HG02759 (cell line): ENCODE measurements around the gene PTGFRN.

ENCODE experiments used
- ATAC-seq: cut with Tn5 transposase; IDR thresholded peaks from one replicate; pipeline ENCODE4 v1.9.1; 2021; ENCODE audit warnings: mild to moderate bottlenecking, moderate library complexity; ENCODE audit not compliant: unreplicated experiment

Gene PTGFRN

DNA sequence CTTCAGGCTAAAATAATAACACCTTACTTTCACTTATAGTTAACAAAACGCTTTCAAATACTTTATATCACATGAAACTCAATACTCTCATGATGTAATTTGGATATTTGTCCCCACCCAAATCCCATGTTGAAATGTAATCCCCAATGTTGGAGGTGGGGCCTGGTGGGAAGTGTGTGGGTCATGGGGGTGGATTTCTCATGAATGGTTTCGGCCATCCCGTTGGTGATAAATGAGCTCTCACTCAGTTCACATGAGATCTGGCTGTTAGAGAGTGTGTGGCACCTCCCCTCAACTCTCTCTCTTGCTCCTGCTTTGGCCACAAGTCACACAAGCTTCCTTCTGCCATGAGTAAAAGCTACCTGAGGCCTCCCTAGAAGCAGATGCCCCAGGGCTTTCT lies 22.5 kb upstream of the PTGFRN start:
- ATAC-seq, result no peak

DNA sequence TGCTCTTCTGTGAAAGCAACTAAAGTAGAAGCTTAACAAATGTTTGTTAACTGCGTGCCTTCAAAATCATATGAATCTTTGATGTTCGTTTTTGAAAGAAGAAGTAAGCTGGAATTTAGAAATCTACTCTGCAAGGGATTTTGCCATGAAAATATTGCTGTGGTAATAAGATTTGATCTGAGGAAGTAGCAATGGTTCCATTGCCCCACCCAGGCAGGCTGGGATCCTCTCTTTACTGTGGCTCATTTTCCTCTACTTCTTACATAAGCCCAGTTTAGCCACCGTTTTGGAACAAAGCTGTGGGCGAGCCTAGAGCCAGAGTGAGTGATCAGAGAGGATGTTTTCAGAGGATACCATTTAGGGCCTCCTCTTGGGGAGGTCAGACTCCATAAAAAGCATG lies 20.3 kb upstream of the PTGFRN start:
- ATAC-seq, result no peak

DNA sequence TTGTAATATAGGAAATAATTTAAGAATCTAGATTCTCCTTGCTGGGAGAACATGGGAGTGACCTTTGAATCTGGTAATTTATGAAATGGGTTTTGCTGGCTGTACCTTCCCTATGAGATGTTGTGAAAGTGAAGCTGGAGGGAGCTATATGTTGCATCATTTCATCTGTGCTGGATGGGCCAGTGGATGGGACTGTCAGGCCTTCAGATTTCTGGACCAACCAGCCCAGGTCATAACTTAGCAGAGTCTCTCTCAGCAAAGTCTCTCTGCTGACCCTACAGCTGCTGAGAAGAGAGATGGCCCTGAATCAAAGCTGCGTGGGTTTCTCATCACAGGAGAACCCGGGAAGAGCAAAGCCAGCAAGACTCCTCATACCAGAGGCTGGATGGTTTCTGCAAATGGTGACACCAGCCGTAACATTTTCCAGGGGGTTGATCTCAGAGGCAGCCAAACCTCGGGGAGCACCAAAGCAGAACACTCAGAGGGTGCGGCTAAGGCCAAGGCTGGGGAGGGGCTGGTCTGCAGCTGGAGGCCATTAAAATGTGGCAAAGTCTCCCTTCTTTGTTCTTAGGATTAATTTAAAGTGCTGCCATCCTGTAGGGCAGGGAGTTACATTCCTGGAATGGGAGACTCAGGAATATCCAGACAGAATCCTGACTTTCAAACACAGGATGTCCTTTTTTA lies 18.2 kb upstream of the PTGFRN start:
- ATAC-seq, result no peak

DNA sequence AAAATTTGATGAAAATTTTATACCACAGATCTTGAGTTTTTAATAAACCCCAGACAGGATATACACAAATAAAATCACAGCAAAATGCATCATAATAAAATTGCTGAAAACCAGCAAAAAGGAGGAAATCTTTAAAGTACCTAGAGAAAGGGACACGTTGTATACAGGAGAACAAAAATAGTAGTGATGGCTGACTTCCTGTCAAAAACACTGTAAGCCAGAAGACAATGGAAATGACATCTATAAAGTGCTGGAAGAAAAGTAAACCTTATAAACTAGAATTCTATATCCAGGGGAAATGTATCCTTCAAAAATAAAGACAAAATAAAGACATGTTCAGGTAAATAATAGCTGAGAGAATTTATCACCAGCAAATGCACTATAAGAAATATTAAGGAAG lies 14.6 kb upstream of the PTGFRN start:
- ATAC-seq, result no peak

DNA sequence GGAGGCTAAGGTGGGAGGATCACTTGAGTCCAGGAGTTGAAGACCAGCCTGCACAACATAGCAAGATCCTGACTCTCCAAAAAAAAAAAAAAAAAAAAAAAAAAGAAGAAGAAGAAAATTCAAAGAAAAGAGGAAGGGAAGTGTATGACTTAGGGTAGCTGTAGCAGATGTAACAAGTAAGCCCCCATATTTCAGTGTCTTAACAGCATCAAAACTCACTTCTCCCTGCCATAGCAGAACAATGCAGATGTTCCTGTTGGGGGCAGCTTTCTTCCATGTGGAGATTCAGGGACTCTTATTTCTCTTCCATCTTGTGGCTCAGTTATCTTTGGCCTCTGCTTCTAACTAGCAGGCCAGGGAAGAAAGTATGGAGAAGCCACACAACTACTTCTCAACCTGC lies 10.2 kb upstream of the PTGFRN start:
- no peak for ATAC-seq

DNA sequence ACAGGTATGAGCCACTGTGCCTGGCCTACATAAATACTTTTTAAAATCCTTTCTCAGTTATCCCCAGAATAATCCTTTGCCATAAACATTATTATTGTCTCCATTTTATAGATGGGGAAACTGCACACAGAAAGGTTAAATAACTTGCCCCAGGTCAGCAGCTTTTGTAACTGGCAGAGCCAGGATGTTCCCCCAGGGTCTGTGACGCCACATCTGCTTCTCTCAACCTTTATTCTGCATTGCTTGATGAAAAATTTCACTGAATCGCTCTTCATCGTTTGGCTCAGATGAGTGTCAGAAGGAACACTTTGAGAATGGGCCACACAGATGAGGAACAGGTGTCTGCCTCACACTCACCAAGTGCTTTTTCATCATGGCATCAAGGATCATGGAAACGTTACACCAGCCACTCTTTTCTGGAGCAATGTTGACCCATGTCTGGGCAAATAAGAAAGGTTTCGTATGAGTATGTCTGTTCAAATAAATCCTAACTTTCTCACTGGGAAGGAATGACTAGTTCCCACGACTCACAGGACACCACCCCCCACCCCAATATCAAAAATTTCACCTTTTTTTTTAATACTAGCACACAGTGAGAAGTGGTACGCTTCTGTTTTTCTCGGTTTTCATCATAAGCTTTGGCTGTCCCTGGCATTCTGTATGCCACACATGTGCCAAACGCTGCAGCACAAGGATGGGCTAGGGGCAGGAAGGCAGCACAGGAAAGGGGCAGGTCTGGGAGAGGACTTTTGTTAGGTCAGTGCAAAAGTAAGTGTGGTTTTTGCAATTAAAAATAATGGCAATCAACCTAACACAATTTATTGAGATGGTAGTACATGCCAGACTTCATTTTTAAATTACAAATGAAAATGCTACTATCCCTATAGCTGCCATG lies 9.0 kb upstream of the PTGFRN start:
- ATAC-seq, result no peak

DNA sequence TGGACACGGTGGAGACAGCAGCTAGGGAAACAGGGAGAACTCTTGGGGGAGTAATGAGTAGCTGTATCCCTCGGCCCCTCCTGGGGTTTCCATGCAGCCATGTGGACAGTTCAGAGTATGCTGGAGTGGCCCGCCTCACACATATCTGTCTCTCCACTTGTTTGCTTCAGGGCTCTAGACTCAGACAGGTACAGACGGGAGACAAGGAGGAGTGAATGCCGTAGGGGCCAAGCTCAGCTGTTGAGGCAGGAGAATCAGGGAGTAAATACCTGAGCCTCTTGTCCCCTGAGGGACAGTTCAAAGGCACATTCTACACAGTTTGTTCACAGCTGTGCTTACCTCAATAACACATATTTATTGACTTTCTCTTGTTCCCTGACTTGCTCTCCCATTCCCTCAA lies 7.7 kb upstream of the PTGFRN start:
- ATAC-seq, result no peak

DNA sequence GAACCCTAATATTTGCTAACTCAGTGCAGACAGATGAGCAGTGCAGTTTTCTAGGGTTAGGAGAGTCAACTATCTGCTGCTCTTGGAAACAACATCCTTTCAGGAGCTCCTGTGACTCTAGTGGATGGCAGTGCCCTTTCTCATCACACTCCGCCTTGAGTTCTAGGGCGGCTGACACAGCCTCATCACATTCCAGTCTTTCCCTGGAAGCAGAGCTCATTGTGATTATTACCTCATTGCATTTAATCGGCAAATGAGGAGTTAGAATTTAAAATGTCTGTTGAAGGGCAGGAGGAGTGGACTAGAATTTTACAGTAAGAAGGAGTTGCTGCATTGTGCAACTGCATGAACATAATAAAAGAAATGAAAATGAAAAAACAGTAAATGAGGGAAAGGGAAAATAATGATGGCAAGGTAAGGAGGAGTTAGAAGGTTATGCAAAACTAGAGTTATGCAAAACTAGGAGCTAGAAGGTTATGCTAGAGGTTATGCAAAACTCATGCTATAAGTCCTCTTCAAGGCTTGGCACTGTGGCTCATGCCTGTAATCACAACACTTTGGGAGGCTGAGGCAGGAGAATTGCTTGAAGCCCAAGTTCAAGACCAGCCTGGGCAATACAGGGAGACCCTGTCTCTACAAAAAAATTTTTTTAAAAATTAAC lies 6.9 kb upstream of the PTGFRN start:
- no peak for ATAC-seq

DNA sequence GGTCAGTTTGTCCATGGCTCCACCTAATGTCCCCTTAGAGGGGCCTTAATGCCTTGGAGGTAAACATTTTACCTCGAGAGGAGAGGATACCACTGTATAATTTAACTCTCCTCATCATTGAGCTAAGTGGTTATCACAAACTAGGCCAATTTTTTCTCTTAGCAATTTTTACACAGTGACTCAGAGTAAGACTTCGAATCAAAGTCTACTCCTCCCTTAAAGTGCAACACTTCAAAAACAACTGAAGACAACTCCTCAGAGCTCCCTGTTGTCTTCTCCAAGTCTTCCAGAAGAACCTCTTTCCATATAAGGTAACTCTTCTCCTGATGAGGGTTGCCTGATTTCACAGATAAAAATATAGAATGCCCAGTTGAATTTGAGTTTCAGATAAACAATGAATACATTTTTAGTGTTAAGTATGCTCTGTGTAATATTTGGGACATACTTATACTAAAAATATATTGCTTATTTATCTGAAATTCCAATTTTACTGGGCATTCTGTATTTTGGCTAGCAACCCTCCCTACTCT lies 4.9 kb upstream of the PTGFRN start:
- no peak for ATAC-seq

DNA sequence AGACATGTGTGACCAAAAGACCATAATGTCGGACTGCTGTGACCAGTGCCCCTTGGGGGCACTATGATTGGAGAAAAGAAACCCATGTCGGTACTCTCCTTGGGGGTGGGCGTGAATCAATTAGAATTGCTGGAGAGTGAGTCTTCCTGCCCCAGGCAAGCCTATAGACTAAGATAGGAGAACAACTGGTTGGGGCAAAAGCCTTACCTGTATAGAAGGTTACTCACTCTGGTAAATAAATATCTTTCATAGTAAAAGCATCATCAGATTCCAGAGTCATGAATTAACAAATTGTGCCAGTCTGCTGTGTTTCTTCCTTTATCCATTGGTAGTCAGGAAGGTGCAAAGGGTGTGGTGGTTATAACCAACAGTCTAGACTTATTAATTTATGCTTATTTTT lies 2.9 kb upstream of the PTGFRN start:
- no peak for ATAC-seq

DNA sequence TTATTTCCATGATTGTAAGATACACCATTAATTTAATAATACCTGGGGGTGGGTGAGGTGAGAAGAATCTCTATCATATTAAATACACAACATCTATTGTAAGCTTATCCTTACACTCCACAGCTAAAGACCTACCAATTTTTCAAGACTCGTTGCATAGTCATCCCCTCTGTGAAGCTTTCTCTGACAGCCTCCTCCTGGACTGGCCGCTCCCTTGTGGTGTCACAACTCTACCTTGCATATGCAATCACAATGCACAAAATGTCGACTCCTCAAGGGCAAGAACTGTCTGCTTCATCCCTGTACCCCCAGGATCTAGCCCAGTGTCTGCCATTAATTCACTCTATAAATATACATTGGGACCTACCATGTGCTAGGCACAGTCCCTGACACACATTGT lies 2.4 kb upstream of the PTGFRN start:
- ATAC-seq, result no peak

DNA sequence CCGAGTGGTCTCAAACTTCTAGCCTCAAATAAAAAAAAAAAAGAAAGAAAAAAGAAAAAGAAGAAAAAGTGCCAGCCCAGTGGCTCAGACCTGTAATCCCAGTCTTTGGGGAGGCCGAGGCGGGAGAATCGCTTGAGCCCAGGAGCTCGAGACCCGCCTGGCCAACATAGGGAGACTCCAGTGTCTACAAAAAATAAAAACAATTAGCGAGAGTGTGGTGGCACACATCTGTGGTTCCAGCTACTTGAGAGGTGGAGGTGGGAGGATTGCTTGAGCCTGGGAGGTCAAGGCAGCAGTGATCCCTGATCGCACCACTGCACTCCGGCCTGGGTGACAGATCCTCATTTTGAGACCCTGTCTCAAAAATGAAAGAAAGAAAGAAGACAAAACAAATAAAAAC lies 1.4 kb upstream of the PTGFRN start:
- ATAC-seq, result no peak

DNA sequence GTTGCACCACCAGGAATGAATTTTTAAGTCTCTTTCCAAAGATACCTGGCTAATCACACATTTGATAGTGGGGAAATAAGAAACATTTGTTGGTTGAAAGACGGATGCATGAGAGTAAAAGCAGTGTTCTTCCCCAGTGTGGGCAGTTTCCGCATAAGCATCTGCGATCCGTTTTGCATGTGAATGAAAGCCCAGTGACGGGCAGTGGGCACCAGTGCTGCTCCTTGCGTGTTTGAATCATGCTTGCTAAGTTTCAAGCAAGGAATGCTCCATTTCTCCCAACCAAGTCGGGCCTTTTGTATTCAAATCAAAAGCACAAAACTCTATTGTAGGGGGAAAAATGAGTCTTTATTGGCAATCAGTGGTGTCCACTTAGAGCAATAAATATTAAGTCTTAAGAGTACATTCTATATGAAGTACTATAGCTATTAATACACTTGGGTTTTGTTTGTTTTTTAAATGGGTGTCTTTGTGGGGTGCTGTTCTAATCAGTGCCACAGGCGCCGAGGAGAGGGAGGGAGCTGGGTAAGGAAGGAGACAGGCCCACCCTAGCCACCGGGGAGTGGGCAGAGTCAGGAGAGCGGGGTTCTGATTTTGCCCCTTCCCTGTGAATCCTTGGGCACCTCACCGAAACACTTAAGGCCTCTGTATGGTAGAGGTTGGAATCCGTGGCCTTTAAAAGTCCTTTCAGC lies 750 bp upstream of the PTGFRN start:
- ATAC-seq, result no peak

DNA sequence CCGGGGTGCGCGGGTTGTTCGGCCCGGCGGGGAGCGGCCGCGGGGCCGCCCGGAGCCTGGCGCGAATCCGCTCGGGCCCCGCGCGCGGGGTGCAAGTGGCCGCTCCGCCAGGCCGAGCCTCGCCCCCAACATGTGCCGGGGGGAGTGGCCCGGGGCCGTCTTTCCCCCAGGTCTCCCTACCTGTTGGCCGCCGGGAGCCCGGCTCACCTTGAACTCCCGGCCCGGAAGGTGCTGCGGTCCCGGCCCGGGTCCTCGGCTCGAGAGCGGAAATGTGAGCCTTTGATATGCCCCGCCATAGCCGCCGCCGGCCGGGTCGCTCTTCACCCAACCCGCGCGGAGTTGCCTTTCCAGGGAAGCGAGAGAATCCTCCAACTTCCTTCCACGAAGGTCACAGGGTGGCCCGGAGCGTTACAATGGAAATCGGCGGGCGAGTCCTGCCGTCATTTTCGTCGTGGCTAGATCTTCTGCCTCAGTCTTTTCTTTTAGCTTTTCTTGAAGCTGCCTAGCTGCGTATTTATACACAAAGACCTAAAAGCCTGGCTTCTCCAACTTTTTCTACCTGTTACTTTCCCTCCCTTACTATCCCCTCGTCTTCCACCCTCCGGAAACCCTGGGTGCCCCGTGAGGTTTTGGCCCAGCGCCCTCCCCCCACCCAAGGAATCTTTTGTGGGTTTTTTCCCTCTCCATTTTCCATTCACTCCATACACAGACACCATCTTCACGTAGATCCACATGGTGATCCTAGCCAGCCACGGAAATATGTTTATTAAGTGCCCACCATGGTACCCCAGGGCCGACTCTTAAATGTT lies 867 bp downstream of the PTGFRN start:
- no peak for ATAC-seq

DNA sequence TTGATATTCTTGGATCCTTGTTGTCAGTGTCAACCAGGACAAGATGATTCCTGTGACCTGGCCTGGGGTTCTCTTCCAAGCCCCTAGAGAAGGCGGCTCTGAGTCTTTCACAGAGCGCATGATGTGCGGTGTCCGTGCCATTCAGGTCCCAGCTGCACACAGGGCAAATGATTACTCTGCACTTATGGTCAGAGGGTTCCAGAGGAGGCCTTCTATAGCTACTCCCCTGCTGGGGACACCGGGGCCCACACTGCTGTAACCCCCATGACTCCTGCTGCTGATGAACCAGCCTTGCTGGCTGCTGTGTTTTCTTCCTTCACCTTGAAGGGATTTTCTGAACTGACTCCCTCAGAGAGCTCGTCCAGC lies 1.5 kb downstream of the PTGFRN start:
- no peak for ATAC-seq

DNA sequence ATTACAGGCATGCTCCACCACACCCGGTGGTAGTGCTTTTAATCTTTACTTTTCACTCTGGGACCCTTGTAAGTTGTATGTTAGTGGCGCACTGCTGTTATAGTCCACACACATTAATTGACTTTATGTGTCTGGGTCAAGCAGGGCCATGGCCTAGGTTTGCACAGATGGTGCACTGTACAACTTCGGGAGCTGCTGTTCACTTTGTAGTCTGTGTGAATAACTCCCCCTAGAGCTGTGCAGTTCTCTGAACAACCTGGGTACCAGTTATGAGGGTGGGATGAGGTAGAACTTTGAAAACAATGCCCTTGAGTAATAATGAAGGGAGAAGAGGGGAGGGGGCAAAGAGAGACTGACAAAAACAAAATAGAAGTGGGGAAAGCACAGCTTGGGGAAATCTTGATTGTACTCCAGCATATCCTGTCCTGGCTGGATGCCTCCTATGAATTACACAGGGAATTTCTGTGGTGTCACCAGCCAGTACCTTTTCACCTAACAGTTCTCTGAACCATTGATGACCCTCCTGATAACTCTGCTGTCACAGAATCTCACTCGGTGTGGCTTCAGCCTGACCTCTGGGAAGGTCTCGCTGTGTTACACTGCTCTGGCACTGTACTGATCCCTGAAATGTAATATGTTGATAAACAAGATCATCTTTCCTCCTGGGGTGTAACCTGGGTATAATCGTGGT lies 2.2 kb downstream of the PTGFRN start:
- ATAC-seq, result no peak

DNA sequence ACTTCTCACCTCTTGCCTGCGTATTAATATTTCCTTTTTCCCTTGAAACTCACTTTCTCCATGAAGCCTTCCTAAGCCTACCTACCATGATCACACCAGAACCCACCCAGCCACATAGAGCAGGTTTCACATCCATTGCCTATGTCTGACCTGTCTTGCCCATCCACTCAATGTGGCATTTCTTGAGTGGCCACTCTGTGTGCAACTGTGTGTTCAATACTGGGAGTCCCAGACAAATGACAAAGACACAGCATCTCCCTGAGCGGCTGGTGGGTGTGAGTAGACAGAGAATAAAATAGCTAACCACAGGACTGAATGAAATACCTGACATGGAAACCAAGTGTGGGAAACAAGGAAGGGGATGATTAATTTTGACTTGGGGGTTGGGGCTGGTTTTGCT lies 3.1 kb downstream of the PTGFRN start:
- ATAC-seq, result no peak

DNA sequence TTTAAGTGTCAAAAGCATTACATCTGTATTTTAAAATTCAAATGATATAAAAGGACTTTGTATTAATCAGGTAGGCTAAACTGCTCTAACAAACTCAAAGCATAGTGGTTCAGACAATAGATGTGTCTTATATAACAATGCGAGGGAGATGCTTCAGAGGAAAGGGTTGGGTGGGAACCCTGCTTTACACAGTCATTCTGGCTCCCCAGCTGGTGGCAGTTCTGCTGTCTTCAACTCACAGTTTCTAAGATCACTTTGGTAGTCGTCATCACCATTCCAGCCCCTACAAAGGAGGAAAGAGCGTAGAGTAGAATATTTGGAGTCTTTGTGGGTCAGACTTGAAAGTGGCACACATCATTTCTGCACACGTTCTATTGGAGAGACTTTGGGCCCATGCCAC lies 4.2 kb downstream of the PTGFRN start:
- no peak for ATAC-seq

DNA sequence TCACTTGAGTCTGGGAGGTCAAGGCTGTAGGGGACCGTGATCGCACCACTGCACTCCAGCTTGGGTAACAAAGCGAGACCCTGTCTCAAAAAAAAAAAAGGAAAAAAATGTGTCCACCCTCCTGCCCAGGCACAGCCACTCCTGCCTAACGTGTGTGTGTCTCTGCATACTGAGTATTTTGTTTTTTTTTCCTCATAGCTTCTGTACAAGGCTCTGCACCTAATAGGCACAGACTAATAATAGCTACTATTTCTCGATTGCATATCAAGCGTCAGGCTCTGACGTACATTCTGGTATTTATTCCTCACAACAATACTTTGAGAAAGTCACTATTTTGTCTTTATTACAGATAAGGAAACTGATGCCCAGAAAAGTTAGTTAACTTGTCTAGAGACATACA lies 5.0 kb downstream of the PTGFRN start:
- ATAC-seq, result no peak
